ENCODE results near the gene LHFPL6. TPM values are rescaled to one million over a fixed set of nuclear protein-coding genes. Genes with fewer than 3 reads are reported as not detected.

LHFPL6 gene
- total and polyA plus RNA-seq, 2 experiments from 2014 or later: 91.2 to 111 TPM

- peak overlapping the region; percentile 94 for H3K4me2 ChIP-seq (ENCODE audit: unreplicated experiment)
- H4K20me1 ChIP-seq (ENCODE audit: insufficient read depth): no peaks in the 10 kb centered on the region
- H3K4me3 ChIP-seq: peak overlapping the region; percentile 94
- in situ Hi-C loops (cut with MboI): loop anchor here (10.0 to 25.0 kb wide), 3 partner anchors 176 to 563 kb away; partner anchors contain the start of genes NHLRC3 and PROSER1
- no peaks in the 10 kb centered on the region for H3K9me2 ChIP-seq (ENCODE audit: insufficient read depth)
- H3K27ac ChIP-seq: no peak overlapping the region
- peaks cover 67% of the 10 kb centered on the region for H3K79me2 ChIP-seq (ENCODE audit: insufficient read depth)
- no peaks in the 10 kb centered on the region for H3K36me3 ChIP-seq (ENCODE audit: low read depth)
- TF ChIP-seq EZH2phosphoT487 (IDR thresholded peaks at IDR 0.05; ENCODE audit: insufficient read depth, low read depth) (no peak), EZH2 (IDR thresholded peaks at IDR 0.05; ENCODE audit: insufficient read depth, poor library complexity, severe bottlenecking) (no peak)
- no peaks in the 10 kb centered on the region for H3K9me3 ChIP-seq (ENCODE audit: low read depth)
- peak overlapping the region; percentile 83; the same call in 1 of the 2 replicates for H3K9ac ChIP-seq
- H3K4me1 ChIP-seq (ENCODE audit: insufficient read depth): peaks cover 48% of the 10 kb centered on the region
- H2AFZ ChIP-seq: no peak overlapping the region
- peaks cover 14% of the 10 kb centered on the region; the same call in 1 of the 2 replicates for H3F3A ChIP-seq (ENCODE audit: insufficient read depth)
- WGBS, 2 experiments (ENCODE audit: low coverage in 1 of 2, low lambda C conversion rate in 2 of 2, missing lambda C conversion rate in 2 of 2): 67 to 72% methylated on average over 9 of the region's 9 CpGs
- peak; percentile 33 for DNase-seq
- H3K27me3 ChIP-seq (replicated peaks; ENCODE audit: insufficient read depth): no peaks in the 10 kb centered on the region
Observed at GRCh38 chr13:39600766-39601165, 2.2 kb downstream of the LHFPL6 start.

GRCh38 chr13:39599842-39600241 lies 3.2 kb downstream of the LHFPL6 start:
- Histone ChIP-seq H3K9me3 (ENCODE audit: low read depth) (no peaks in the 10 kb centered on the region), H3K4me3 (peak overlapping the region; percentile 94), H3K27me3 (replicated peaks; ENCODE audit: insufficient read depth) (no peaks in the 10 kb centered on the region), H3K4me2 (ENCODE audit: unreplicated experiment) (peak overlapping the region; percentile 94), H4K20me1 (ENCODE audit: insufficient read depth) (no peaks in the 10 kb centered on the region), H3K27ac (no peak overlapping the region), H3F3A (ENCODE audit: insufficient read depth) (peaks cover 14% of the 10 kb centered on the region; the same call in 1 of the 2 replicates), H3K9ac (peak overlapping the region; percentile 39), H3K36me3 (ENCODE audit: low read depth) (no peaks in the 10 kb centered on the region), H3K9me2 (ENCODE audit: insufficient read depth) (no peaks in the 10 kb centered on the region), H3K79me2 (ENCODE audit: insufficient read depth) (peaks cover 74% of the 10 kb centered on the region), H2AFZ (no peak overlapping the region; the same call in 1 of the 2 replicates), H3K4me1 (ENCODE audit: insufficient read depth) (peaks cover 48% of the 10 kb centered on the region)
- no peak for TF ChIP-seq EZH2phosphoT487 (IDR thresholded peaks at IDR 0.05; ENCODE audit: insufficient read depth, low read depth)
- no peak for TF ChIP-seq EZH2 (IDR thresholded peaks at IDR 0.05; ENCODE audit: insufficient read depth, poor library complexity, severe bottlenecking)
- in situ Hi-C loops (cut with MboI): loop anchor here (10.0 to 25.0 kb wide), 3 partner anchors 175 to 563 kb away; partner anchors contain the start of genes NHLRC3 and PROSER1
- peak; percentile 27 for DNase-seq
- 5 to 10% methylated on average over 1 of the region's 1 CpG for WGBS, 2 experiments (ENCODE audit: low coverage in 1 of 2, low lambda C conversion rate in 2 of 2, missing lambda C conversion rate in 2 of 2)

- Histone ChIP-seq H3K9ac (peak overlapping the region; percentile 39), H3K4me3 (peak overlapping the region; percentile 94), H3K27ac (no peak overlapping the region), H3K4me1 (ENCODE audit: insufficient read depth) (peaks cover 48% of the 10 kb centered on the region), H3K9me2 (ENCODE audit: insufficient read depth) (no peaks in the 10 kb centered on the region), H3K4me2 (ENCODE audit: unreplicated experiment) (peak overlapping the region; percentile 94), H3F3A (ENCODE audit: insufficient read depth) (peaks cover 14% of the 10 kb centered on the region; the same call in 1 of the 2 replicates), H3K27me3 (replicated peaks; ENCODE audit: insufficient read depth) (no peaks in the 10 kb centered on the region), H4K20me1 (ENCODE audit: insufficient read depth) (no peaks in the 10 kb centered on the region), H2AFZ (peak overlapping the region; percentile 15; the same call in 1 of the 2 replicates), H3K79me2 (ENCODE audit: insufficient read depth) (peaks cover 82% of the 10 kb centered on the region), H3K9me3 (ENCODE audit: low read depth) (no peaks in the 10 kb centered on the region), H3K36me3 (ENCODE audit: low read depth) (no peaks in the 10 kb centered on the region)
- DNase-seq: no peak
- in situ Hi-C loops (cut with MboI): no loop called here
- WGBS, 2 experiments (ENCODE audit: low coverage in 1 of 2, low lambda C conversion rate in 2 of 2, missing lambda C conversion rate in 2 of 2): 5 to 8% methylated on average over 1 of the region's 1 CpG
- TF ChIP-seq EZH2 (IDR thresholded peaks at IDR 0.05; ENCODE audit: insufficient read depth, poor library complexity, severe bottlenecking): no peak
- TF ChIP-seq EZH2phosphoT487 (IDR thresholded peaks at IDR 0.05; ENCODE audit: insufficient read depth, low read depth): no peak
Observed at GRCh38 chr13:39599012-39599411, 4.0 kb downstream of the LHFPL6 start.

- Histone ChIP-seq H3K36me3 (ENCODE audit: low read depth) (no peaks in the 10 kb centered on the region), H3K27ac (no peak overlapping the region), H2AFZ (no peak overlapping the region), H3K9me3 (ENCODE audit: low read depth) (no peaks in the 10 kb centered on the region), H4K20me1 (ENCODE audit: insufficient read depth) (no peaks in the 10 kb centered on the region), H3K4me3 (peak overlapping the region; percentile 24), H3K79me2 (ENCODE audit: insufficient read depth) (peaks cover 87% of the 10 kb centered on the region), H3K4me1 (ENCODE audit: insufficient read depth) (peaks cover 48% of the 10 kb centered on the region), H3K27me3 (replicated peaks; ENCODE audit: insufficient read depth) (no peaks in the 10 kb centered on the region), H3K9me2 (ENCODE audit: insufficient read depth) (no peaks in the 10 kb centered on the region), H3K9ac (no peak overlapping the region), H3K4me2 (ENCODE audit: unreplicated experiment) (peak overlapping the region; percentile 94), H3F3A (ENCODE audit: insufficient read depth) (peaks cover 14% of the 10 kb centered on the region; the same call in 1 of the 2 replicates)
- no peak for TF ChIP-seq EZH2phosphoT487 (IDR thresholded peaks at IDR 0.05; ENCODE audit: insufficient read depth, low read depth)
- no peak for TF ChIP-seq EZH2 (IDR thresholded peaks at IDR 0.05; ENCODE audit: insufficient read depth, poor library complexity, severe bottlenecking)
- DNase-seq: peak; percentile 63
- in situ Hi-C loops (cut with MboI): no loop called here
- WGBS, 2 experiments (ENCODE audit: low coverage in 1 of 2, low lambda C conversion rate in 2 of 2, missing lambda C conversion rate in 2 of 2): 35 to 47% methylated on average over 2 of the region's 2 CpGs
Observed at GRCh38 chr13:39597838-39598237, 5.2 kb downstream of the LHFPL6 start.

Measured in GM23248 (cell line).